HG03159 (cell line): ENCODE data around the gene ZCCHC8.

Experiments
- ATAC-seq: cut with Tn5 transposase; IDR thresholded peaks from one replicate; pipeline ENCODE4 v1.9.1; 2021; ENCODE audit warnings: mild to moderate bottlenecking, moderate library complexity; ENCODE audit not compliant: unreplicated experiment

Gene ZCCHC8

GRCh38 chr12:122500685-122501488 is at the start of gene ZCCHC8:
ZCCHC8 (minus strand) TSS chr12:122500932; CDS start chr12:122500840, 92 bp downstream.
- ATAC-seq = peak; percentile 93

- no peak for ATAC-seq
Measured at GRCh38 chr12:122547330-122547729, 46.6 kb upstream of the ZCCHC8 start.

- ATAC-seq = no peak
Measured at GRCh38 chr12:122545855-122546254, 45.1 kb upstream of the ZCCHC8 start.

GRCh38 chr12:122544537-122544936 is 43.8 kb upstream of the ZCCHC8 start:
- ATAC-seq = no peak

- no peak for ATAC-seq
Measured at GRCh38 chr12:122538496-122538895, 37.8 kb upstream of the ZCCHC8 start.

- ATAC-seq = no peak
Measured at GRCh38 chr12:122537021-122537420, 36.3 kb upstream of the ZCCHC8 start.

GRCh38 chr12:122533856-122534255 is 33.1 kb upstream of the ZCCHC8 start:
- ATAC-seq = no peak

- no peak for ATAC-seq
Measured at GRCh38 chr12:122528992-122529391, 28.3 kb upstream of the ZCCHC8 start.

- ATAC-seq = no peak
Measured at GRCh38 chr12:122528582-122528981, 27.9 kb upstream of the ZCCHC8 start.

GRCh38 chr12:122527478-122527944 is 26.8 kb upstream of the ZCCHC8 start:
- ATAC-seq = no peak

GRCh38 chr12:122526683-122527477 is 26.1 kb upstream of the ZCCHC8 start, which contains the start of the genes KNTC1 and RSRC2:
KNTC1 (plus strand) TSS chr12:122527249; CDS start chr12:122530064, 2,815 bp downstream.
RSRC2 (minus strand) TSS chr12:122526936; CDS start chr12:122526853, 83 bp downstream.
- peak; percentile 86 for ATAC-seq

- ATAC-seq = no peak
Measured at GRCh38 chr12:122523846-122524718, 23.4 kb upstream of the ZCCHC8 start.

- ATAC-seq = no peak
Measured at GRCh38 chr12:122523280-122523679, 22.5 kb upstream of the ZCCHC8 start.

GRCh38 chr12:122520676-122521075 is 19.9 kb upstream of the ZCCHC8 start:
- no peak for ATAC-seq

- ATAC-seq = no peak
Measured at GRCh38 chr12:122519418-122519817, 18.7 kb upstream of the ZCCHC8 start.

GRCh38 chr12:122518908-122519307 is 18.2 kb upstream of the ZCCHC8 start:
- ATAC-seq = no peak

- ATAC-seq = no peak
Measured at GRCh38 chr12:122517877-122518276, 17.1 kb upstream of the ZCCHC8 start.

- ATAC-seq = no peak
Measured at GRCh38 chr12:122516544-122517361, 16.0 kb upstream of the ZCCHC8 start.

- ATAC-seq = no peak
Measured at GRCh38 chr12:122515275-122515674, 14.5 kb upstream of the ZCCHC8 start.

- no peak for ATAC-seq
Measured at GRCh38 chr12:122513660-122514059, 12.9 kb upstream of the ZCCHC8 start.
